Left renal pelvis (tissue), 4 donors: ENCODE measurements around the gene DNER. TPM values are rescaled to one million over a fixed set of nuclear protein-coding genes. Genes with fewer than 3 reads are reported as not detected.
"Not testable (repeated sequence)": the region's sequence is repeated elsewhere in the genome, so short reads cannot be mapped to it uniquely, and the experiment has no call there.

Experiments
- DNase-seq, 4 donors: peaks; one replicate each; pipeline ENCODE4 v3.0.0-alpha.2; 2013; ENCODE audit warnings: low read depth in 4 of 4, low spot score in 3 of 4
- polyA plus RNA-seq, 4 donors: library from polyadenylated mRNA; unstranded; fragments of 120-200 nt; gene quantifications; one replicate each; pipeline ENCODE4 v1.2.1, GENCODE V29; 2013; ENCODE audit not compliant: insufficient read length in 4 of 4

Gene DNER
- polyA plus RNA-seq, 4 donors = 9.1 to 71.5 (median 59.4) TPM

DNA sequence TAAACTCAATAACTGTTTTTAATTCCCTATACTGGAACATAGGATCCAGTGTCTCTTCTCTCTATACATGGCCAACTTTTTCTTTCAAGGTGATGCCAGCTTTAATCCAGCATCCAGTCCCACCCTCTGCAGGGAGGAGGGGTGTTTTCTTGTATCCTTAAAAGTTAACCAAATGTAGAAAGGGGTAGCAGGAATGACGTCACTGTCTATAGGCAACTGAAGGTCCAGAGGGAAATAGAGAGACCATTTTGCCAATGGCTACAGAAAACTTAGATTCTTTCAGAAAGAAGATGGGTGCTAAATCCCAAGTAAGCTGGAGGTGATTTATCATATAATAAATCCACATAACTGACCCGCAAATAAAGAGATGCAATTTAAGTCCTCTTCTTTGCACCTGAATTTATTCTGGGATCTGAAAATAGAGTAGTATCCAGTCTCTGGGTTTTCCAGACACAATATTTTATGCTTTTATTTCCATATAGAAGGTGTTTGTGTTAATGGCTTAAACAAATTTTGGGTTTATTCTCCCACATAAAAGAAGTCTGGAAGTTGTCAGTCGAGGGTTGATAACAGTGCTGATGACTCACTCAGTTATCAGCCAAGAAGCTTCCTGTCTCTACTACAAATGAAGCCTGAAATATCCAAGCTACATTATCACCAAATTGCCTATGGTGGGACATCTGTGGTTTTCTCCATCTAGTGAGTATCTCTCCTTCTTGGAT lies 5.7 kb upstream of the DNER start:
- no peak for DNase-seq

DNA sequence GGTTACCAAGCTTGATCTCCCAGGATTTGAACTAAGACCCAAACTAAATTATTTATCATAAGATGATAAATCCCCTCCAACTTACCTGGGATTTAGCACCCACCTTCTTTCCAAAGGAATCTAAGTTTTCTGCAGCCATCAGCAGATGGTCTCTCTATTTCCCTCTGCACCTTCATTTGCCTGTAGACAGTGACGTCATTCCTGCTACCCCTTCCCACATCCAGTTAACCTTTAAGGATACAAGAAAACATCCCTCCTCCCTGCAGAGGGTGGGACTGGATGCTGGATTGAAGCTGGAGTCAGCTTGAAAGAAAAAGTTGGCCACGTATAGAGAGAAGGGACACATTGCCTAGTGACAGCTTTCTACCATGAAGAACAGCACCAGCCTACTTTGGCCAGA lies 3.7 kb upstream of the DNER start:
- no peak for DNase-seq

DNA sequence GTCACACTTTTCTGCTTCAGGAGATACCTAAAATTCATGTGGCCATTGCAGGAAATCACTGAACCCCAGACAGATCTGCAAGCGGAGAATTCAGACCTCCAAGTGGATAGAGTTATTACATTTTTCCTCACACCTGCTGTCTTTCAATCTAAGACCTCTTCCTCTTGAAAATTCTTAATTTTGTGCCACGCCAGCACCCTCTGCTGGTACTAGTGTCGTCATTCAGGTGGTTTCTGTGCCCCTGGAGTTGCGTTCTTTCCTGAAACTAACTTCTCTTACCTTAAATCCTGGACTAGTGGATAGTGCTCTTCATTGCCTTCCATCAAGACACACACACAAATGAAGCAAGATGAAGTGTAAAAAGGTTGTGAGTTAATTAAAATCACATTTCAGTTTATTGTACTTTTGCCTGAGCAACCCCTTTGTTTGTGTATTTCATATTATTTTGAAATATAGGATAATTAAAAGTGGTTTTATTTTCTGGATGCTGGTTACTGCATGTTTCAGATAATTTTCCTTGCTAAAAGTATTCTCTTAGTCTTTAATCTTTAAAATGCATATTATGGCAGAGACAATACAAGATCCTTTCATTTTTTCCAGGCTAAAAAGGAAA lies 1.6 kb upstream of the DNER start:
- no peak for DNase-seq

DNA sequence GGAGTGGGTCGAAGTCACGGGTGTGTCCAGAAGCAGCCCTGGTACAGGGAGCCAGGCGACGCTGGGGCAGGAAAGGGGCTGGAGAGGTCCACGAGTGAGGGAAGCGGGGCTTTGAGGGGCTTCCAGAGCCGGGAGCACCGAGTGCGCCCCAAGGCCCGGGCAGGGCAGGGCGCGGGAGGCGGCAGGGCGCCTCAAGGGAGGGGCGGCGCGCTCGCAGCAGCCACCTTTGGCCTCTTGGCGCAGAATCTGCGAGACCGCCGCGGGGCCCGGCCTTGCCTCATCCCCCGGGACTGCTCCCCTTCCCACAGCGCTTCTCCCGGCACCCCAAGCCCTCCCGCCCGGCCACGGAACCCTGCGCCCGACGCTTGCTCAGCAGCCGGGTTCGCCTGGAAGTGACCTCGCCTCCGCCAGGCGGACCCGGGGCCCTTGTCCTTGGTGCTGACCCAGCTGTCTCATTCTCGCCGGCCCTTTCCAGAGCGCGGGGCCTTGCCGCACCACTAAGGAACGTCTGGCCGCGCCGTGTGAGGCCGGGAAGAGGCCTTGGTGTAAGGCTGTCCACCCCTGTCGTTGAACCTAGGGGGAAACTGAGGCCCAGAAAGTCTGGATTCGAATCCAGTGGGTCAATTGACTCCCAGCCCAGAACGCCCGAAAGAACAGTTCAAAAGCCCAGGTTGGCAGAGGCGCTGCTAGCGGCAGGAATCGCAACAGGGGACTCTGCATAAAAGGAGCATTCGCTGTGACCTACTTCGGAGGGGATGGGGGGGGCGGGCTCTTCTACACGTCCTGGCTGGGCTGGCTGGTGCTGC lies 584 bp upstream of the DNER start:
- DNase-seq = no peak

DNA sequence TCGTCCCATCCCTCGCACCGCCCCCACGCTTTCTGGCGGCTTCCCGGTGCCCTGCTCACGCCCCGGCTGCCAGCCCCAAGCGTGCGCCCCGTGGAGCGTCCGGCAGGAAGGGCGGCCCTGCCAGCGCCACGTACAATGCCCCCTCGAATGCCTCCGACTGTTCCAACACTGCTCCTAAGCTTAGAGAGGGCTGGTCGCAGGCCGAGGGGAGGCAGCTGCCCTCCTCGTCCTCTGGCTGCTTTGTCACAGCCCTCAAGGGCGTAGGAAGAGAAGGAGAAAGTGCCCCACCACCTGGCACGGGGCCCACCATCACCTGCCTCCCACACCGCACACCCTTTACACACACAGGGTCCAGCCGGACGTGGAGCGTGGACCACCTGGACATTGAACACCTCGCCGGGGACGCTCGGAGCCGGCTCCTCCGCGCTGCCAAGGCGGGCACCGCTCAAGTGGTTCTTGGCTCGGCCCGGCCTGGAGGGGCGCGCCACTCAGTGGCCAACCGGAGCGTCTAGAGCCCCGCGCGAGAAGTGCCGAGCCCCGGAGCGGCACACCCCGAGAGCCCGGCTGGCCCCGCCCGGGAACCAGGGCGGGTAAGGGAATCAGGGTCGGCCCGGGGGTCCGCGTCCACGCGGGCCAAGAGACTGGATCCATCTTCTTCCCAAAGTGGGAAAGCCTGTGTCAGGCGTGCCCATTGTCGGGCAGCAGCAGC lies 830 bp downstream of the DNER start:
- DNase-seq = no peak

DNA sequence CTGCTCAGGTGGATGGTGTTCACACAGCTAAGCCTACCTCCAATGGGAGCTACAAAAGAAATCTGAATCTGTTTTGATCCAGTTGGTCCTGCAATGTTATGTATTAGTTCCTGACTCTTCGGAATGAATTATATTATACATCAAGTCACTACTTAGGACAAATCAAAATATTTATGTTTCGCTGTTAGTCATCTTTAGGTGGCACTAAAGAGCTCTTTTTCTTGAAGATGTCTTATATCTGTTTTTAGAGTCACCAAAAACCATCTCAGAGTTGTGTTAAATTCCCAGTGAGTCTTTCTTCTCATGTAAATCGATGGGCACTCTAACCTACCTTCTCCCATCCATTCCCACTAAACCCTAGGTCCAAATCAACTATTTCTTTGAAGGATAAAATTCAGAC lies 2.2 kb downstream of the DNER start:
- DNase-seq = no peak

DNA sequence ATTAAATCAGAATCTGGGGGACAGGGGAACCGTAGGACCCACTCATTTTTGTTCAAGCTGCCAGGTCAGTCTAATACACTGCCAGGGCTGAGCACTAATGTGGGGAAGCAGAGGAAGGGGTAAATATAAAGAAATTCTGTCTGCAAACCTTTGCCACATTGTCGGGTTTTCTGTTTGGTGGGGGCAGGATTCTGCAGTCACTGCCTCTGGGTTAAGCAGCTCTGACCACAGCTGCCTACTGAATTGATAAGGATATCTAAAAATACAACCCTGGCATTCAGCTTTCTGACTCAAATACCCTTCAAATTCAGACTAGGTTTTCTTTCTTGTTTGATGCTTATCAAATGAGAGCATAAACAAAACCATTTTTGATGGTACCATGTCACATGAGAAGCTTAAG lies 6.0 kb downstream of the DNER start:
- DNase-seq = no peak

DNA sequence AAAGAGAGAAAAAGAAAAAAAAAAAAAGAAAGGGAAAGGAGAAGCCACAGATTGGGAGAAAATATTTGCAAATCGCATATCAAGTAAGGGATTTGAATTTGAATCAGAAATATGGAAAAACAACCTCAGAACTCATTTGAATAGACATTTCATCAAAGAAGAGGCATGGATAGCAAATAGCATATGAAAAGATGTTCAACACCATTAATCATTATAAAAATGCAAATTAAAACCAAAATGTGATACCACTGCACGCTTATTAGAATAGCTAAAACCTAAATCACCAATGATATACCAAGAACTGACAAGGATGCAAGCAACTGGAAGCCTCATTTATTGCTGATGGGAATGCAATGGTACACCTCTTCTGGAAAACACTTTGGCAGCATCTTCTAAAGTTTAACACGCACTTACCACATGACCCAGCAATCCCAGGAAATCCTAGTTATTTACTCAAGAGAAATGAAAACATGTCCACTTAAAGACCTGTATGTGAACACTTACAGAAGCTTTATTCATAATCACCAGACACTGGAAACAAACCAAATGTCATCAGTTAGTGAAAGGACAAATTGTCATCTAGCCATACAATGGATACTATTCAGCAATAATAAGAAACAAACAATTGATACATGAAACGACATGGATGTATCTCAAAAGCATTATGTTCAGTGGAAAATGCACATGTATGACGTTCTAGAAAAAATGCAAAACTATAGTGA lies 10.3 kb downstream of the DNER start:
- no peak for DNase-seq

DNA sequence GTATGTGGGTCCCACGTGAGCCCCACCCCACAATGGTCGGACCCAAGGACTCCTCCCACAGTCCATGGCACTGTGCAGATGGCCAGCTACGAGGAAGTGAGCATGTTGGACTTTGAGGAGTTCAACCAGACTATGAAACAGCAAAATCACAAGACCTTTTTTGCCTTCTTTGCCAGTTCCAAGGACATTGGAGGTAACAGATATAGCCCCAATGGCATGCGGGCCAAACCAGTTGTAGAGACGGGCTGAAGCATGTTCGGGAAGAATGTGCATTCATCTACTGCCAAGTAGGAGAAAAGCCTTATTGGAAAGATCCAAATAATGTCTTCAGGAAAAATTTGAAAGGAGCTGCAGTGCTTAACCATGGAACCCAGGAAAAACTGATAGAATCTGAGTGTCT lies 12.6 kb downstream of the DNER start:
- no peak for DNase-seq

DNA sequence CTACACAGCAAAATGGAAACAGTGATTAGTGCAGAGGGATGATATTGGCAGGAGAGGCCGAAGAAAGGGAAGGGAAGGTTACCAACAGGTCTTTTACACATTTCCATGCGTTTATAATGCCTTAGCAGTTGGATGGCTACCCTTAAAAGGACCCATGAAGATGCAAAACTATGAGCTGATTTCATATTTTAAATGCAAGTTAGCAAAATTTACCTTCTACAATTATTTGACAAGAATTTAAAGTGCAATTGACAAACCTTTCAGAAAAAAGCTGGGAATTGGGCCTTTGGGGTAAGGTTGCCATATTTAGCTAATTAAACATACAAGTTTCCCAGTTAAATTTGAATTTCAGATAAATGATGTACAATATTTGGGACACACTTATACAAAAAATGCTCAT lies 13.3 kb downstream of the DNER start:
- DNase-seq = no peak

DNA sequence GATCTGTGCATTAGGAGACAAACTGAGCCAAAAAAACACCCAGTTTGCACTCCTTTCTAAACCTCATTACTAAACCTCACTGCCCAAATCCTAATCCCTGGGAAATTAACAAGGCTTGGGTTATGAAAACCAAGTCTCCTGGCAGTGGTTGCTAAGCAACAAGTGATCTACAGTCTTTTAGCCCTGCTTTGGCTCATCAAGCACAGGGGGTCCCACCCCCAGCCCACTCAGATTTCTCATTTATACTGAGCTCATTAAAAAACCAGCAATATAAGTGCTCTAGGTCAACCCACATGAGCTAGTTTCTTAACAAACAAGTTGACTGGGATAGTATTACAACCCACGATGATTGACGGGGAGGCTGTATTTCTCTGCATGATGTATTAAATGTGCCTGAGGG lies 18.4 kb downstream of the DNER start:
- DNase-seq = peak in 1 of 4 donors; percentile 58

DNA sequence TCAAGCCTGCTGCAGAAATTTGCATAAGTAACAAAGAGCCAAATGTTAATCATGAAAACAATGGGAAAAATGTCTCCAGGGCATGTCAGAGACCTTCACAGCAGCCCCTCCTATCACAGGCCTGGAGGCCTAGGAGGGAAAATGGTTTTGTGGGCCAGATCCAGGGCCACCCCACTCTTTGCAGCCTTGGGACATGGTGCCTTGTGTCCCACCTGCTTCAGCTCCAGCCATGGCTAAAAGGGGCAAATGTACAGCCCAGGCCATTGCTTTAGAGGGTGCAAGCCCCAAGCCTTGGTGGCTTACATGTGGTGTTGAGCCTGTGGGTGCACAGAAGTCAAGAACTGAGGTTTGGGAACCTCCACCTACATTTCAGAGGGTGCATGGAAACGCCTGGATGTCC lies 20.5 kb downstream of the DNER start:
- not testable (repeated sequence) for DNase-seq

DNA sequence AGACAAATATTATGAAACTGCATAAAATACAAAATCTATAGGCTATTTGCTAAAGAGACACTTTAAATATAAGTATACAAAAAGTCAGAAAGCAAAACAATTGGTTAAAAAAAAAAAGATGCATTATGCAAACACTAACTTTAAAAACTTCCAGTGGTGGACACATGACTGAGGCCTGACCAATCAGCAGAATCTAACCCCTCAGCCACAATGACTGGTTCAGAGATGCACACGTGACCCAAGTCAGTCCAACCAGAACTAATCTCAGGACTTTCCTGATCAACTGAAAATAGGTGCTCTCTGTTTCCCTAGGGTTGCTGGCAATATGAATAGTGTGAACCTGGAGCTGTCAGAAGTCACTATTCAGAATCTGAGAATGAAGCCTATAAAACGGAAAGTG lies 22.7 kb downstream of the DNER start:
- no peak for DNase-seq

DNA sequence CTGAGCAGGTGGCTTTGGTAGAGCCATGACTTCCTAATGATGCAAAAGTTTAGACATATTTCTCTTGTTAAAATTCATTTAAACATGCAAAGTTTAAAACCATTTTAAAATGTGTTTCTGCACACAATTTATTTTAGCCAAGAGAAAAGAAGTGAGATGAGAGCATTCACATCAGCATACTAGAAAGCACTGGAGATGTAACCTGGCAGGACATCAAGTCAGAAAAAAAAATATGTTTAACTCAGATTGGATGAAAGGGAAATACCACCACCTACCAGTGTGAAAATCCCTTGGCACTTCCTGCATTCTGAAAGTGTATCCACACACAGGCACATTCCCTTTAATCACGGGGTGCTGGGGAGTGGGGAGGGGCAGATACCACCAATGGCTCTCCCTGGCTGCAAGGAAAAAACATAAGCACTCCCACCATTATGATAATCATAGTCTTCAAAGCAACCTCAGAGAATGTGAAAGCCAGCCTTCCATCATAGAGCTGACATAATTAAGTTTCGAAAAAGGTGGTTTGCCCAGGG lies 25.0 kb downstream of the DNER start:
- no peak for DNase-seq

DNA sequence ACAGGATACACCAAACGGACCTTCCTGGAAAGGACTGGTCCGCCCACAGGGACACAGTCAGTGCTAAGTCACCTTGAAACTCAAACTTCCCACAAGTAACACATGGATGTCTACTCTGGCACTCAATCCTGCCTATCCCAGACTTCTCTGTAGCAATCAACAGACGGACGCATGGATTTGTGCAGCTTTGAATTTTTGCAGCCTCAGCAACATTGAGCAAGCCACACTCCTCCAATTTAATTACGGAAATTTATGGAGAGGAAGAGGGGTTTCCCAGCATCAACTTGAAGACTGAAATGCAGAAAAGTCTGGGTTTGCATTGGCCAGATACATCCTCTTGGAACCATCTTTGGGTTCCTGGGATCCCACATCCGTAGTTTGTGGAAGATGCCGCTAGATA lies 26.2 kb downstream of the DNER start:
- no peak for DNase-seq

DNA sequence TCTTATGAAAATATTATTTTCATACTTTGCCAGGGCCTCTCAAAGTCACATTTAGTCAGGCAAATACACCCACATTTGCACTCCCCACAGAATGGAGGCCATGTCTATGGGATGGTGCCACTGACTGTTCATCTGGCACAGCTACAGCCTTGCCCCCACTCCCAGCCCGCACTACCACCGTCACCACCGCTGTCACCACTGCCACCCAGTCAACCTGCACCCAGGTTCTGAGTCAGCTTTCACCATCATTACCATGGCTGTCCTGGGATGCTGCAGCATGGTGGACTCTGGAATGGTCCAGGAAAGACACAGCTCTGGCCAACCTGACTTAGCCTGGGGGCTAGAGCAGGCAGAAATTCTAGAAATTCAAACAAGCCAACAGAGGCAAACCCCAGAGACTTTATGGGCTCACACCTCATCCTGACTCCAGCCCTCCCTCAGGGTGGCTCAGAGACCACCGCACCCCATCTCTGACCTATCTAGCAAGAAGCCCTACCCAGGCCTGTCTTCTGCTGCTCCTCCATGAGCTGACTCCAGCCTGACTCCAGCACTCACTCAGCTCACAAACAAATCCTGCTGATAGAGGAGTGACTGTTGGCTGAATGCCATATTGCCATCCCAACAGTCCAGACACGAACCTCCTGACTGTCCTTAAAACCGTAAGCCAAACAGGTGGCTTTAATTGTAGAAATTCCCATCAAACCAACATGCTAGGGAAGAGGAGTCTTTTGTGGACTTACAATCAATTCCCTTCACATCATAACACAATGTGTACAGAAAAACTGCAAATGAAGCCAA lies 28.0 kb downstream of the DNER start:
- no peak for DNase-seq

DNA sequence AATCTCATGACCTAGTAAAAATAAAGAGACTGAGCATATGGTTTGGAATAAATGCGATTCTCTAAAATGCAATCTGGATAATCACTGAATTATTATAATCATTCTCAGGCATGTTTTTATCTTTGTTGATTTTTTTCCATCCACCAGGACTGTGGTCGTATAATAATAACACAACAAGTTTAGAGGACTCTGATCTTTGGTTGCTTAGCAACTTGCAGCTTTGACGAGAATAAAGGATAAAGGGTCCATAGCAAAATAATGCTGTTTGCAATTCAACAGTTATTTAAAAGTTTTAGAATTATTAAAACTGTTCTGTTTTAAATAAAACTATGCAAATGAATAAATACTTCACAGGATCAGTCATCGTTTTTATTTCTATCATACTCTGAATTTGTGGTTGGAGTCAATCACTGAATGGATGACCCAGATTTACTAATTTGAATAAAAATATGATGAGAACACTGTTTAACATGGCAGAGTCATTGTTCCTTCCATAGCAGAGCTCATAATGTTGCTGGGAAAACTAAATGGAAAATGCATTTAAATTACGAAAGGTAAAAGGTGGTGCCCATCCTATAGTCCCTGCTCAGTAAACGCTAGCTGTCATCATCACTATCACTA lies 29.3 kb downstream of the DNER start:
- DNase-seq = no peak

DNA sequence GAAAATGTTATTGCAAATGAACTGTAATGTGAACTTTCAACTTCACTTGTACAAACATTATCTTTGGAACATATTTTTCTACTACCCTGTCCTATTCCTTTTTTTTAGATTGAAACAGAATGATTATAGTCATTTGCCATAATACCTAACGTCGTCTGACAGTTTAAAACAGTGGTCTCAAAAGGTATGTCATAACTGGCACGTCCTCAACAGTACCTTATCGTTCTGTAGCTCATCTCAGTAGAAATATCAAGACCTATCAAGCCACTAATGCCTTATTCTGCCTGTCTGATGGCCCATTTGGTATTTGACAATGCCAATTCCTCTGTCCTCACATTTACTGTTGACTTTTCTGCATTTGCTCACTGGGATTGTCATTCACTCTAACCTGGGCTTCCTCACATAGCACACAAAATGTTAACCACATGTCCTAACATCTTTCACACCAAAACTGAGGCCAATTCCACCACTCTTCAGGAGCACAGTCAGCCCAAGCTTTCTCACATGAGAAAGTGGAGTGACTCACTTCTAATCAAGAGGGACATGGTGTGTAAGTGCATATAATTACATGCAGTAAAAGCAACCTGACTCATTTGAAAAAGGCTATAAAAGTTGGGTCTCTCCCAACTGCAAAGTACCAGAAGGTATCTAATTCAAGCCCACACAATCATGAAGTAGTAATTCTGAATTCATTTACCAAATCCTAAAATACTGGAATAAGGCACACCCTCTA lies 34.8 kb downstream of the DNER start:
- no peak for DNase-seq
